Neural cell (in vitro differentiated cells): ENCODE results near the gene MED1.

ENCODE experiments used
- CTCF ChIP-seq: fragments of 450-650 bp; IDR thresholded peaks from 2 replicates; pipeline ENCODE4 v1.5.1; 2014; ENCODE audit warnings: antibody characterized with exemption, mild to moderate bottlenecking, moderate library complexity; ENCODE audit not compliant: poor library complexity, severe bottlenecking
- EP300 ChIP-seq: fragments of 450-650 bp; conservative IDR thresholded peaks from 2 replicates; pipeline ENCODE4 v1.6.1; 2014; ENCODE audit warnings: antibody characterized with exemption, mild to moderate bottlenecking, moderate library complexity; ENCODE audit not compliant: poor library complexity, severe bottlenecking
- EZH2 ChIP-seq: fragments of 200-600, 300-800 bp; shearing (Covaris generic), sonication (generic); IDR thresholded peaks from 2 replicates; pipeline ENCODE4 v1.6.1; 2014; ENCODE audit warnings: antibody characterized with exemption, low read length, borderline replicate concordance, mild to moderate bottlenecking; ENCODE audit not compliant: insufficient read depth, poor library complexity, severe bottlenecking
- MXI1 ChIP-seq: fragments of 450-650 bp; conservative IDR thresholded peaks from 2 replicates; pipeline ENCODE4 v1.6.1; 2014; ENCODE audit warnings: antibody characterized with exemption, mild to moderate bottlenecking; ENCODE audit not compliant: poor library complexity, severe bottlenecking
- POLR2AphosphoS5 ChIP-seq: IDR thresholded peaks from 2 replicates; pipeline ENCODE4 v1.6.1; 2012
- RAD21 ChIP-seq: fragments of 450-650 bp; conservative IDR thresholded peaks from 2 replicates; pipeline ENCODE4 v1.6.1; 2014; ENCODE audit warnings: antibody characterized with exemption, mild to moderate bottlenecking, moderate library complexity
- TAF1 ChIP-seq: IDR thresholded peaks from 2 replicates; pipeline ENCODE4 v1.6.1; 2012; ENCODE audit warnings: low read depth

DNA sequence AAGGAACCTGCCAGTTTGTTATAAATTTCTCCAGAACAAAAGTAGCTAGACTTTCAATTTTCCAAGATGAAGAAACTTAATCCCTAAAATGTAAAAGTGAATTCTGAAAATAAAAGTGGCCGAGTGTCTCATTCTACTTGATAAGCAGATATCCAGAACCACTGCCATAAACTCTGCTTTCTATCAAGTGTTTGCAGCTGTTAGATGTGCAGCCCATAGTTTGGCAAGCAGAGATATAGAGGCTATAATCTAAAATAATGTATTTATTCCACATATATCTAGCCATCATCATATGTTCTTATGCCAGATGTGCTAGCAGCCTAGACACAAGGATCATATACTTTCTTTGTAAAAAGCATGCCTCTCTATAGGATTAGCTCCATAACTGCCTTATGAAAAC, 34.9 kb downstream of the MED1 start:
- TF ChIP-seq RAD21 (no peak), CTCF (no peak), TAF1 (no peak), MXI1 (no peak), EP300 (no peak), POLR2AphosphoS5 (no peak), EZH2 (no peak)
